DOHH2 (cell line): ENCODE results near the gene NAA25.

ENCODE experiments used
- H3F3A ChIP-seq: fragments of 200-600 bp; sonication (generic), shearing (Covaris generic); 2 replicates; pipeline ENCODE4 v1.6.0; 2016; ENCODE audit warnings: antibody characterized with exemption, mild to moderate bottlenecking; ENCODE audit not compliant: control insufficient read depth, insufficient read depth
- H3K27ac ChIP-seq: fragments of 200-600 bp; sonication (generic); 2 replicates; pipeline ENCODE4 v1.5.1; 2014; ENCODE audit warnings: low read depth, mild to moderate bottlenecking, low read length, moderate library complexity
- H3K27me3 ChIP-seq: fragments of 200-600 bp; sonication (generic); 2 replicates; pipeline ENCODE4 v1.6.1; 2014; ENCODE audit warnings: mild to moderate bottlenecking, low read length, mixed read lengths; ENCODE audit not compliant: control insufficient read depth
- H3K36me3 ChIP-seq: fragments of 200-600 bp; sonication (generic); 2 replicates; pipeline ENCODE4 v1.6.1; 2014; ENCODE audit warnings: mild to moderate bottlenecking, low read length, moderate library complexity, mixed read lengths; ENCODE audit not compliant: control insufficient read depth
- H3K4me1 ChIP-seq: fragments of 200-600 bp; sonication (generic); 2 replicates; pipeline ENCODE4 v1.6.1; 2014; ENCODE audit warnings: mild to moderate bottlenecking, low read length, mixed read lengths; ENCODE audit not compliant: control insufficient read depth
- H3K4me2 ChIP-seq: fragments of 200-600 bp; sonication (generic); 2 replicates; pipeline ENCODE4 v1.6.0; 2014; ENCODE audit warnings: mild to moderate bottlenecking, low read length, moderate library complexity
- H3K4me3 ChIP-seq: fragments of 200-600 bp; sonication (generic); 2 replicates; pipeline ENCODE4 v1.5.1; 2014; ENCODE audit warnings: mild to moderate bottlenecking, low read length, mixed read lengths
- H3K79me2 ChIP-seq: fragments of 200-600 bp; sonication (generic); 2 replicates; pipeline ENCODE4 v1.6.1; 2014; ENCODE audit warnings: mild to moderate bottlenecking, low read length, mixed read lengths; ENCODE audit not compliant: control insufficient read depth
- H3K9me2 ChIP-seq: fragments of 200-600 bp; sonication (generic); replicated peaks from 2 replicates; pipeline ENCODE4 v1.6.1; 2014; ENCODE audit warnings: mild to moderate bottlenecking, low read length, mixed read lengths; ENCODE audit not compliant: control insufficient read depth
- H3K9me3 ChIP-seq: fragments of 200-600 bp; sonication (generic); 2 replicates; pipeline ENCODE4 v1.6.1; 2014; ENCODE audit warnings: antibody characterized with exemption, low read length, mixed read lengths; ENCODE audit not compliant: control insufficient read depth, insufficient read depth
- H4K20me1 ChIP-seq: fragments of 200-600 bp; sonication (generic); 2 replicates; pipeline ENCODE4 v1.6.0; 2014; ENCODE audit warnings: low read depth, mild to moderate bottlenecking, antibody characterized with exemption, low read length, moderate library complexity; ENCODE audit not compliant: control insufficient read depth, insufficient read depth
- CTCF ChIP-seq: fragments of 200-600 bp; sonication (generic); IDR thresholded peaks from one replicate; pipeline ENCODE4 v1.5.1; 2014; ENCODE audit warnings: antibody characterized with exemption, mild to moderate bottlenecking, low read depth, low read length; ENCODE audit not compliant: poor library complexity, severe bottlenecking
- EZH2phosphoT487 ChIP-seq: fragments of 200-600 bp; sonication (generic); IDR thresholded peaks from 2 replicates; pipeline ENCODE4 v1.6.1; 2017; ENCODE audit warnings: borderline replicate concordance, mild to moderate bottlenecking, antibody characterized with exemption, low read length, moderate library complexity, mixed read lengths

Gene NAA25

GRCh38 chr12:112146123-112146522, 37.5 kb upstream of the NAA25 start:
- no peaks in the 10 kb centered on the region for H3K27me3 ChIP-seq
- no peak overlapping the region for H3K27ac ChIP-seq
- no peaks in the 10 kb centered on the region for H3K4me1 ChIP-seq
- peaks cover 57% of the 10 kb centered on the region for H3K36me3 ChIP-seq
- no peak for TF ChIP-seq EZH2phosphoT487
- TF ChIP-seq CTCF: no peak
- no peak overlapping the region for H3K4me3 ChIP-seq
- H3K79me2 ChIP-seq: no peaks in the 10 kb centered on the region
- H3F3A ChIP-seq: 0 out of 2 replicates have a peak, but pooled peaks cover 1% of the 10 kb centered on the region
- H3K4me2 ChIP-seq: no peak overlapping the region
- H4K20me1 ChIP-seq: no peaks in the 10 kb centered on the region
- H3K9me2 ChIP-seq: no peaks in the 10 kb centered on the region
- no peaks in the 10 kb centered on the region for H3K9me3 ChIP-seq

- H3K36me3 ChIP-seq: peaks cover 41% of the 10 kb centered on the region
- no peaks in the 10 kb centered on the region for H3K9me2 ChIP-seq
These were observed 32.1 kb upstream of the NAA25 start for GRCh38 chr12:112140728-112141127.

GRCh38 chr12:112134731-112135130, 26.1 kb upstream of the NAA25 start:
- H3K4me1 ChIP-seq: peaks cover 13% of the 10 kb centered on the region
- H3K4me3 ChIP-seq: no peak overlapping the region
- H3K36me3 ChIP-seq: peaks cover 19% of the 10 kb centered on the region
- H3F3A ChIP-seq: peaks cover 14% of the 10 kb centered on the region; the same call in 1 of the 2 replicates
- TF ChIP-seq CTCF: no peak
- no peak for TF ChIP-seq EZH2phosphoT487
- peaks cover 9% of the 10 kb centered on the region; the same call in 1 of the 2 replicates for H4K20me1 ChIP-seq
- no peaks in the 10 kb centered on the region for H3K79me2 ChIP-seq
- H3K9me2 ChIP-seq: no peaks in the 10 kb centered on the region
- no peaks in the 10 kb centered on the region for H3K9me3 ChIP-seq
- H3K27me3 ChIP-seq: no peaks in the 10 kb centered on the region
- no peak overlapping the region for H3K27ac ChIP-seq
- H3K4me2 ChIP-seq: no peak overlapping the region

More at GRCh38 chr12:112140728-112141127, 32.1 kb upstream of the NAA25 start:
- no peak overlapping the region for H3K4me2 ChIP-seq
- no peaks in the 10 kb centered on the region for H4K20me1 ChIP-seq
- no peak for TF ChIP-seq EZH2phosphoT487
- TF ChIP-seq CTCF: no peak
- H3K27me3 ChIP-seq: no peaks in the 10 kb centered on the region
- H3K27ac ChIP-seq: no peak overlapping the region
- H3F3A ChIP-seq: 0 out of 2 replicates have a peak, but pooled peaks cover 2% of the 10 kb centered on the region
- H3K79me2 ChIP-seq: no peaks in the 10 kb centered on the region
- H3K4me3 ChIP-seq: no peak overlapping the region
- no peaks in the 10 kb centered on the region for H3K9me3 ChIP-seq
- H3K4me1 ChIP-seq: no peaks in the 10 kb centered on the region

GRCh38 chr12:112133418-112133817, 24.8 kb upstream of the NAA25 start:
- peaks cover 9% of the 10 kb centered on the region; the same call in 1 of the 2 replicates for H4K20me1 ChIP-seq
- H3K27ac ChIP-seq: no peak overlapping the region
- H3K4me2 ChIP-seq: no peak overlapping the region
- H3F3A ChIP-seq: peaks cover 14% of the 10 kb centered on the region; the same call in 1 of the 2 replicates
- no peak overlapping the region for H3K4me3 ChIP-seq
- TF ChIP-seq CTCF (no peak), EZH2phosphoT487 (no peak)
- no peaks in the 10 kb centered on the region for H3K27me3 ChIP-seq
- H3K9me3 ChIP-seq: no peaks in the 10 kb centered on the region
- H3K9me2 ChIP-seq: no peaks in the 10 kb centered on the region
- peaks cover 21% of the 10 kb centered on the region for H3K4me1 ChIP-seq
- H3K79me2 ChIP-seq: peaks cover 3% of the 10 kb centered on the region; the same call in 1 of the 2 replicates
- H3K36me3 ChIP-seq: peaks cover 19% of the 10 kb centered on the region
